ENCODE measurements around the gene ABCA6.

DNA sequence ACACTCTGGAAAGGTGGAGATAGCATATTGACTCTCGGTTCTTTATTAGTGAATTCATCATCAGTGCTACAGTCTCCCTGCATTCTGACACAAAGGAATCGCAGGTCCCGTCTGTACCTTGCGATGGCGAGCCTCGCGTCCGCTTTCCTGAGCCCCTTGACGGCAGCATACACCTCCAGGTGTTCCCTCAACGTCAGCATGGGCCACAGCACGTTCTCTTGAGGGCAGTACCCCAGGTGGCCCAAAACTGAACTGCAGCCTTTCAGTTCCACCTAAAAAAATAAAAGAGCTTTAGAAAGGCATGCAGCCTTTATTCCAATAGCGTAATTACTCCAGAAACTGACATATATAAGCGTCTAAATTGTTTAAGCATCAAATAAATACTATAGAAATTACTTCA lies 56.8 kb downstream of the ABCA6 start:
- TF ChIP-seq, protein P1, sequence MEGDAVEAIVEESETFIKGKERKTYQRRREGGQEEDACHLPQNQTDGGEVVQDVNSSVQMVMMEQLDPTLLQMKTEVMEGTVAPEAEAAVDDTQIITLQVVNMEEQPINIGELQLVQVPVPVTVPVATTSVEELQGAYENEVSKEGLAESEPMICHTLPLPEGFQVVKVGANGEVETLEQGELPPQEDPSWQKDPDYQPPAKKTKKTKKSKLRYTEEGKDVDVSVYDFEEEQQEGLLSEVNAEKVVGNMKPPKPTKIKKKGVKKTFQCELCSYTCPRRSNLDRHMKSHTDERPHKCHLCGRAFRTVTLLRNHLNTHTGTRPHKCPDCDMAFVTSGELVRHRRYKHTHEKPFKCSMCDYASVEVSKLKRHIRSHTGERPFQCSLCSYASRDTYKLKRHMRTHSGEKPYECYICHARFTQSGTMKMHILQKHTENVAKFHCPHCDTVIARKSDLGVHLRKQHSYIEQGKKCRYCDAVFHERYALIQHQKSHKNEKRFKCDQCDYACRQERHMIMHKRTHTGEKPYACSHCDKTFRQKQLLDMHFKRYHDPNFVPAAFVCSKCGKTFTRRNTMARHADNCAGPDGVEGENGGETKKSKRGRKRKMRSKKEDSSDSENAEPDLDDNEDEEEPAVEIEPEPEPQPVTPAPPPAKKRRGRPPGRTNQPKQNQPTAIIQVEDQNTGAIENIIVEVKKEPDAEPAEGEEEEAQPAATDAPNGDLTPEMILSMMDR (optimal IDR thresholded peaks at IDR 0.05 in 1 of 3, IDR thresholded peaks at IDR 0.05 in 1 of 3, conservative IDR thresholded peaks at IDR 0.05 in 1 of 3; ENCODE audit: extremely low read depth in 1 of 3, insufficient read depth in 2 of 3, low read length in 3 of 3) = peak; percentile 20 to 50 (median 36)
- TF ChIP-seq EZH2 (IDR thresholded peaks at IDR 0.05; ENCODE audit: low read length) = no peak

All from keratinocyte (primary cell).